Cardiac muscle cell (in vitro differentiated cells and primary cell): ENCODE measurements around the gene GRIA1. TPM values are rescaled to one million over a fixed set of nuclear protein-coding genes. Genes with fewer than 3 reads are reported as not detected.

Experiments used
- DNase-seq, 2 donors: peaks; one replicate each; pipeline versions ENCODE4 v3.0.0 to v3.0.0-alpha.2; 2010 to 2017; ENCODE audit warnings: low read depth in 1 of 2, low spot score in 1 of 2
- H3K27ac ChIP-seq: fragments of 200-600 bp; sonication (generic); 2 replicates; pipeline ENCODE4 v1.5.1; 2016
- H3K27me3 ChIP-seq: fragments of 200-600 bp; sonication (generic); 2 replicates; pipeline ENCODE4 v1.6.0; 2016; ENCODE audit warnings: control low read depth
- H3K36me3 ChIP-seq: fragments of 200-600 bp; sonication (generic); 2 replicates; pipeline ENCODE4 v1.5.1; 2016; ENCODE audit warnings: control low read depth
- H3K4me1 ChIP-seq: fragments of 200-600 bp; sonication (generic); 2 replicates; pipeline ENCODE4 v1.8.1; 2017; ENCODE audit warnings: low read depth, mild to moderate bottlenecking, mixed run types
- H3K4me3 ChIP-seq: fragments of 200-600 bp; sonication (generic); 2 replicates; pipeline ENCODE4 v1.5.1; 2016; ENCODE audit warnings: mild to moderate bottlenecking
- H3K9me3 ChIP-seq: fragments of 200-600 bp; sonication (generic); 2 replicates; pipeline ENCODE4 v1.5.1; 2017; ENCODE audit warnings: low read depth, mild to moderate bottlenecking, control low read depth
- CTCF ChIP-seq: IDR thresholded peaks from 2 replicates; pipeline ENCODE4 v1.5.1; 2012; ENCODE audit warnings: low read depth, mild to moderate bottlenecking, low read length
- polyA plus RNA-seq: library from polyadenylated mRNA; unstranded; fragments of >200 nt; fragmentation: Nextera tagmentation; extraction: Ambion mirVana; gene quantifications from 2 replicates; pipeline ENCODE4 v1.2.1, GENCODE V29; 2016
- total RNA-seq: library from RNA; depleted of rRNA; stranded (reverse); fragments of >200 nt; gene quantifications from 2 replicates; pipeline ENCODE4 v1.2.3, GENCODE V29; 2016

The GRIA1 gene
- total and polyA plus RNA-seq, 2 experiments from 2014 or later = 1.6 to 2.3 TPM

DNA sequence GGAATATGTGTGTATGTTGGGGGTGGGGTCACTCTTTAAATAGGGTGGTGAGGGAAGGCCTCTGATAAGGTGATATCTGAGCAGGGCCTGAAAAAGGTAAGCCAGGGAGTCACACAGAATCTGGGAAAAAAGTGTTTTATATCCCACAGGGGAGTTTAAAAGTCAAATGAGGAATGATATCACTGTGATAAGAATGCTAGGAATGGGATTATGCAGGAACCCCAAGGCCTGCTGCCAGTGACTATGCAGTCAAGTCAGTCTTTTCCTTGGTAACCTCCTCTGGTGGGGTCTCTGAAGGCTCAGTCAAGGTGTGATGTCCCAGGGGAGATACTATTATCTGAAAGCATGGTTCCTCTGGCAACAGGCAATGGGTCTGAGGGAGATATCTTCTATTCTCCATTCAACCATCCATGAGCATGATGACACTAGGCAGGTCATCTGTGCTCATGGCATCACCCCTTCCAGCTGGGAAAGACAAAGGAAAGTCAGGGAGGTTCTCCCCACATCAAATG lies 53.5 kb downstream of the GRIA1 start:
- no peaks in the 10 kb centered on the region for H3K9me3 ChIP-seq
- H3K27me3 ChIP-seq = no peaks in the 10 kb centered on the region
- no peaks in the 10 kb centered on the region for H3K36me3 ChIP-seq
- TF ChIP-seq CTCF = no peak
- DNase-seq = no peak
- no peaks in the 10 kb centered on the region for H3K4me1 ChIP-seq
- no peak overlapping the region for H3K27ac ChIP-seq
- no peak overlapping the region for H3K4me3 ChIP-seq

DNA sequence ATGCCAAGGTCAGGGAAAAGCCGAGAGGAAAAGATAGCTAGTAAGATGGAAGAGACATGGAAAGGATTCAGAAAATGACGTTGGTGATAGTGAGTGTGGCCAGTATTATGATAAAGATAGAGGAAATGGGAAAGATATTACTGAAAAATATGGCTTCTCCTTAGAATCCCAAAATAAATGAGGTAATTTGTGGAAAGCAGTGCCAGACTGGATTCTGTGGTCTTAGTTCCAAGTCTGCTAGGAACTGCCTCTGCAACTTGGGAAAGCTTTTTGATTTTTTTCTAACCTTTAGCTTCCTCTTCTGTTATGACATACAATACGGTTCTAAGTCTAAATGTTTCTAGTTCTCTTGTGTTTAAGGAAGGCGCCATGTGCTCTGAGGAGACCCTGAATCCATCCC lies 54.2 kb downstream of the GRIA1 start:
- DNase-seq = no peak
- H3K27me3 ChIP-seq = no peaks in the 10 kb centered on the region
- no peak overlapping the region for H3K27ac ChIP-seq
- H3K9me3 ChIP-seq = no peaks in the 10 kb centered on the region
- H3K4me1 ChIP-seq = no peaks in the 10 kb centered on the region
- no peak overlapping the region for H3K4me3 ChIP-seq
- no peak for TF ChIP-seq CTCF
- no peaks in the 10 kb centered on the region for H3K36me3 ChIP-seq

- no peaks in the 10 kb centered on the region for H3K27me3 ChIP-seq
- no peaks in the 10 kb centered on the region for H3K4me1 ChIP-seq
- H3K27ac ChIP-seq = no peak overlapping the region
- no peaks in the 10 kb centered on the region for H3K36me3 ChIP-seq
- H3K9me3 ChIP-seq = no peaks in the 10 kb centered on the region
- TF ChIP-seq CTCF = no peak
- no peak overlapping the region for H3K4me3 ChIP-seq
- DNase-seq = peak in 1 of 2 donors; percentile 76
Observed at GRCh38 chr5:153546566-153546965, 56.1 kb downstream of the GRIA1 start.

DNA sequence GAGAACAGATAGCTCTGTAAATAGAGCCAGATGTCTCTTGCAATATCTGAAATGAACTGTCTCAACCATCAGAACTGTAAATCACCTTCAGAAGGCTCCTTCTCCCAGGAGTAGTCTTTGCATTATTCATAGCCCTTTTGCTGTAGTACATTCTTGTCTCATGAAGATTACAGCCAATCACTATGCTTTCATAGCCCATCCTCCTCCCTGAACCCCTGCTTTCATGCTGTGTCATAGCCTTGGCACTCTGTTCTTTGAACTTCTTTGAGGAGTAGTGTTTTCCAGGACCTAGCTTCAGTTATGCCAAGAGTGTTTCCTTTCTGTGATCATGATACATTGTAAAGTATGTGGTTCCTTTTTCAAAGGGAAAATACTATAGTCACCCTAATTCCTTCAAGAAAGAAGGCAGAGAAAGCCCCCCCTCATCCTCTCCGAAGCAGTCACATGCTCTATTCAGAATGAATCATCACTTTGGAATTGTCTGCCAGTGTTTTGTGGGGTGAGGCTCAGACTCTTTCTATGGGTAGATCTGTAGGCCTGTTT lies 61.1 kb downstream of the GRIA1 start:
- H3K36me3 ChIP-seq = no peaks in the 10 kb centered on the region
- no peak overlapping the region for H3K27ac ChIP-seq
- no peaks in the 10 kb centered on the region for H3K4me1 ChIP-seq
- peak in 1 of 2 donors; percentile 88 for DNase-seq
- H3K27me3 ChIP-seq = no peaks in the 10 kb centered on the region
- TF ChIP-seq CTCF = no peak
- H3K9me3 ChIP-seq = no peaks in the 10 kb centered on the region
- H3K4me3 ChIP-seq = no peak overlapping the region

GRCh38 chr5:153552886-153553285 lies 62.4 kb downstream of the GRIA1 start:
- DNase-seq = peak in 1 of 2 donors; percentile 29
- no peaks in the 10 kb centered on the region for H3K36me3 ChIP-seq
- H3K4me1 ChIP-seq = no peaks in the 10 kb centered on the region
- no peaks in the 10 kb centered on the region for H3K9me3 ChIP-seq
- H3K4me3 ChIP-seq = no peak overlapping the region
- H3K27me3 ChIP-seq = no peaks in the 10 kb centered on the region
- H3K27ac ChIP-seq = no peak overlapping the region
- no peak for TF ChIP-seq CTCF
